ENCODE measurements around the gene AFAP1L1. TPM values are rescaled to one million over a fixed set of nuclear protein-coding genes. Genes with fewer than 3 reads are reported as not detected.

The AFAP1L1 gene
- total RNA-seq, 1 donor from 2014 or later = not detected

DNA sequence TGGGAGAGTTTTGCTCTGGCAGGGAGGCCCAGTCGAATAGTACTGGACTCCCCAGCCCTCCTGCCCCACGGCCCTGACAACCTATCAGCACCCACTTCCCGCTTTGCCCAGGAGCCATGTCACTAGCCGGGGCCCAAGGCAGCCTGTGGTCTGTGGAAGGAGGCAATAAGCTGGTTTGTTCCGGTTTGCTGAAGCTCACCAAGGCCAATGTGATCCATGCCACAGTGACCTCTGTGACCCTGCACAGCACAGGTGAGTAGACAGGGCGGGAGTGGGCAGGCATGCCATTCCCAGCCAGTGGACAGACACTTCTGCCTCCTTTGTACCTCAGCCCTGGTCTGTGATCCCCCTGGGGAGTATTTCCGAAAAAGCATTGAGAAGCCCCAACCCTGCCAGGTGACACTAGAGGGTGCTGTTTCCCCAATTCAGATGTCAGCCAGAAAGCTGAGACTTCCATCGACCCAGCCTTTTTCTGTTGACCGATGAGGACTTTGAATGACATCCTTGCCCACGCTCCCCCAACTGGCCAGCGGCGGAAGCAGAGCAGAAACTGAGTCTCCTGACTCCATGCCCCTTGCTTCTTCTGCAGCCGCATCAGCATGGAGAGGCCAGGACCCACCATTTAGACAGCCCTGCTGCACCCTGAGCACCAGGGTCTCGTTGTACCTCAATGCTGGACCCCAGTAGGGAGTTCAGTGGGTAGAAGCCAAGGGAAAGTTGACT is 95.8 kb downstream of the AFAP1L1 start:
- intact Hi-C loops (cut with micrococcal nuclease) = loop anchor here (1.0 to 5.0 kb wide), 2 partner anchors 50 to 195 kb away; no protein-coding TSS in a partner anchor

DNA sequence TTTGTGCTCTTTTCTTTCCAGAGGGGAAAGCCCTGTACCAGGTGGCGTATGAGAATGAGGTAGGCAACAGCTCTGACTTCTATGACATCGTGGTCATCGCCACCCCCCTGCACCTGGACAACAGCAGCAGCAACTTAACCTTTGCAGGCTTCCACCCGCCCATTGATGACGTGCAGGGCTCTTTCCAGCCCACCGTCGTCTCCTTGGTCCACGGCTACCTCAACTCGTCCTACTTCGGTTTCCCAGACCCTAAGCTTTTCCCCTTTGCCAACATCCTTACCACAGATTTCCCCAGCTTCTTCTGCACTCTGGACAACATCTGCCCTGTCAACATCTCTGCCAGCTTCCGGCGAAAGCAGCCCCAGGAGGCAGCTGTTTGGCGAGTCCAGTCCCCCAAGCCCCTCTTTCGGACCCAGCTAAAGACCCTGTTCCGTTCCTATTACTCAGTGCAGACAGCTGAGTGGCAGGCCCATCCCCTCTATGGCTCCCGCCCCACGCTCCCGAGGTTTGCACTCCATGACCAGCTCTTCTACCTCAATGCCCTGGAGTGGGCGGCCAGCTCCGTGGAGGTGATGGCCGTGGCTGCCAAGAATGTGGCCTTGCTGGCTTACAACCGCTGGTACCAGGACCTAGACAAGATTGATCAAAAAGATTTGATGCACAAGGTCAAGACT is 96.5 kb downstream of the AFAP1L1 start:
- intact Hi-C loops (cut with micrococcal nuclease) = loop anchor here (1.0 to 5.0 kb wide), 2 partner anchors 51 to 194 kb away; no protein-coding TSS in a partner anchor

DNA sequence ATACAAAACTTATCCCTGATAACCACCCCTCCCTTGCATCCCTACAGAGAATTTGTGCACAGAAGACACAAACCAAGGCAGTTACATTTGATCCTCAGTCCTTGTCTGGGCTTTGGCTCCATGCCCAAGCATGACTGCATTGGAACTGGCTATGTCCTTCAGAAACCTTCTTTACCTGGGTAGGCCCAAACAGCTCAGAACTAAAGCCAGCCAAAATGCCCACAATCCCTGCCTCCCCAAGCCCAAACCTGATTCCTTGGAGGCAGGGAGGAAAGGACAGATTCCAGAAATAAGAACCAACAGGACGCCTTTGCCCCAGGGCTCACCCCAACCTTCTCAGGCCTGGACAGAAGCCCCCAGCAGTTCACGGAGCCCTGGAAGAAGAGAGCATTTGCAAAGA is 99.2 kb downstream of the AFAP1L1 start:
- intact Hi-C loops (cut with micrococcal nuclease) = loop anchor here (1.0 to 2.0 kb wide), 2 partner anchors 14 to 54 kb away; no protein-coding TSS in a partner anchor

DNA sequence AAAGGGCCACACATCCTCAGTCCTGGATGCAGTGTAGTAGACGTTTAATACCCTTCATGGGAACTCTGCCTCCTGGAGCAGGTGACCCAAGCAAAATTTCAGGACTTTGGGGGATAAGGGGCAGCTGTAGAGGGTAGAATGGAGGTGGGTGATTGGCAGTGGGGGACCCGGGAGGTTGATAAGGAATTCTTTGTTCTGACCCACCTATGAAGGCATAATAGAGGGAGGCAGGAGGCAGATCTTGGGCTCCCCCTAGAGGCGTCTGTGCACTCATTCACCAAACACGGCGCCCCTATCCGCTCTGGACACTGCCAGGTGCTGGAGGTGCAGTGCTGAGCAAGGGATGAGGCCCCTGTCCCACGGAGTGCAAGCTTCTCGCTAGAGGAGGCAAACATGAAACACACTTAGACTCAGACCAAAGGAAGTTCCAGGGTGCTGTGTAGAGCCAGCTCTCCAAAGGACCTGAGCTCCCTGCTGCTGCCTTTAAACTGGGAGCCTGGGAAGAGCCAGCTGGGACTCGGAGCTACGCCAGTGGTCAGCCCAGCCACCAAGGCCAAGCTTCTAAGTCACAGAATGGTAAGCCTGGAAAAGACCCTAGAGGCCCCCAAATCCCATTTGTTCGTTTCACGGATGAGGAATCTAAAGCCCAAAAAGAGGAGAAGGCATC is 99.8 kb downstream of the AFAP1L1 start:
- intact Hi-C loops (cut with micrococcal nuclease) = loop anchor here (1.0 to 2.0 kb wide), 2 partner anchors 15 to 54 kb away; no protein-coding TSS in a partner anchor

DNA sequence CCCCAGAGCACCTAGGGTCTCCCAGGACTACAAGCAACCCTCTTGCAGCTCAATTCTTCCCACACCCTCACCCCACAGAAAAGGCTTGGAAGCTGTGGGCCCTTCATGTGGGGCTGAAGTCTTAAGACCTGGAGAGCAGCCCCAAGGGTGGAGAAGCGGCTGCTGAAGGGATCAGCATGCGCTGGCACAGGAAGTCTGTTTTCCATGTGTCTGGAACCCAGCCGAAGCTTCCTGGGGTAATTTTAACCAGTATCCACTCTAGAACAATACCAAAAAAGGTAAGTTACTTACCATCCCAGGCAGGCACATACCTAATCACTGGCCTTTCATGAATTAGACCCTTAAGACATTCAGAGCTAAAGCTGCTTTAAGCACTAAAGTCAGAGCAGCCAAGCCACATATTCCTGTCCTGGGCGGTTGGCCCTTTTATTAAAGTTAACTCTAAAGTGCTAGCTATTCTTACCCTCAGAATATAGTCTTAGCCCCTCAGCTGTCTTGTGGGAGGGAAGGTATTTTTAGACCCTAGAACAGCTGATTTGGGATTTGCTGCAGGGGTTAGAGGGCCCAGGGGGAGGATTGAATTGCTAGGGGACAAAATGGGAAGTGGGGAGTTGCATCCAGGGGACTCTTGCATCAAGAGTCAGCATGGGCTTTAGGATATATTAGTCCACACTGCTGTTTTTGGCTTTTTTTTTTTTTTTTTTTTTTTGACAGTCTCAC is 100.6 kb downstream of the AFAP1L1 start:
- intact Hi-C loops (cut with micrococcal nuclease) = no loop called here

GRCh38 chr5:149372932-149373331 is 101.3 kb downstream of the AFAP1L1 start:
- intact Hi-C loops (cut with micrococcal nuclease) = no loop called here

GRCh38 chr5:149374303-149374702 is 102.6 kb downstream of the AFAP1L1 start:
- intact Hi-C loops (cut with micrococcal nuclease) = no loop called here

GRCh38 chr5:149374801-149375200 is 103.1 kb downstream of the AFAP1L1 start:
- intact Hi-C loops (cut with micrococcal nuclease) = no loop called here

- intact Hi-C loops (cut with micrococcal nuclease) = no loop called here
Observed at GRCh38 chr5:149375434-149375833, 103.8 kb downstream of the AFAP1L1 start.

DNA sequence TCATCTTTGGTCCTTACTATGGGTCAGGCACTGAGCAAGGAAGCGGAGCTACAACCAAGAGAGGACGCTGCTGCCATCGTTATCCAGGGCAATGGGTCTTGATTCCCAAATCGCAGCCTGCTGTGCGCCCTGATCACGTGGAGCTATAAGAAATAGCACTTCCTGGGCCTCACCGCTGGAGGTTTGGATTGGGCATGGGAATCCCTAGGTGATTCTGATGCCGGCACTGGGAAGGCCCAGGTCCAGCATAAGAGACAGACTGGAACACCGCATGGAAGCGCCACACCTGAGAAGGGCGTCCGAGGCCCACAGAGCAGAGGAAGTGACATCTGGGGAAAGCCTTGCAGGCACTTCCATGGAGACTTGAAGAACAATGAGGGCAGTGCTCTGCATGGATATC is 104.4 kb downstream of the AFAP1L1 start:
- intact Hi-C loops (cut with micrococcal nuclease) = no loop called here

DNA sequence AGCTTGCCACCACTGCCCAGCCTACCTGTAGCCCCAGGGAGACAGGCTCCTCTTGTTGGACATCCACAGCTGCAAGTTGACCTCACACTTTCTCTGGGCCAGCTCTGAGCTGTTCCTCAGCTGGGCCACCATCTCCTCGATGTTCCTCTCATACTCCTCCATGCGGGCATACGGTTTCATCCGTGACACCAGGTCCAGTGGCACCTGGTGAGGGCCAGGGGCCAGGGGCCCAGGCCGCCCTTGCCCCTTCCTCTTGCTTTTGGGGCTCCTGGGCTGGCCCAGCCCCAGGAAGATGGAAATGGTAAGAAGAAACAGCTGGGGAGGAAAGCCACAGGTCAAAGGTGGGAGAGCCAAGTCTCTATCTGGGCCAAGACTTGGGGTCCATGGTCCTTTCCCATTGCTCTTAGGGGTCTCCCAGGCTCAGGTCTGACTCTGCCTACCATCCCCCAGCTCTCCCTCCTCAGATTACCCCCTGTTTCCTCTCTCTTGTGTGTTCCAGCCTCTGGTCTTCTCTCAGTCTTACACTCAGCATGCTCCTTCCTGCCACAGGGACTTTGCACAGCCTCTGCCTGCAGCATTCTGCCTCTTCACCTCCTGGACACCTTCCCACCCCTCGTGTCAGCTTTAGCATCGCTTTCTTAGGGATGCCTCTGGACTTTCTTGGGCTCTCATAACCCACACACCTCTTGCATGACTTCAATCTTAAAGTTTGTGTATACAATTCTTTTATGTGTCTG is 105.2 kb downstream of the AFAP1L1 start:
- intact Hi-C loops (cut with micrococcal nuclease) = no loop called here

DNA sequence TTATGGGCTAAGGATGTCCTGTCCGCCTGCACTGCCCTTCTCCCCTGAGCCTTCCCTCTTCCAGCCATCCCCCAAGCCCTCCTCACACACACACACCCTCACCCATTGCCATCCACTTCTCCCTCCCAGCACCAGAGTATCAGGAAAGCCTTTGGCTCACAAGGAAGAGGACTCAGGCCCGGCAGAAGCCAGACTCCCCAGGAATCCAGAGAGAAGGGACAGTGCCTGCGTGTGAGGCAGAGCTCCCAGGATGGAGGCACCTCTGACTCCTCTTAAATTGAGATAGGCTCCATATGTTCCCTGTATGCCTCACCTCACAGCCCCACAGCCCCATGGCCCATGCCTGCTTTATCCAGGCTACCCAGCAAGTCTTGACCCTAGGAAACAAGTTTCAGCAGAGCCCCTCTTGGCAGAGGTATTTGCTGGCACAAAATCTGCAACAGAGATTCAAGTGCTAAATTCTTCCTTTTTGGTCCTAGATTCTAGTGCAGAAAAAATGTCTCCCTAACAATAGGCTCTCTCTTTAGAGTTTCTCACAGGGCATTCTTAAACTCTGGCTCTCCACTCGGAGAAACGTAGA is 106.7 kb downstream of the AFAP1L1 start:
- intact Hi-C loops (cut with micrococcal nuclease) = no loop called here

DNA sequence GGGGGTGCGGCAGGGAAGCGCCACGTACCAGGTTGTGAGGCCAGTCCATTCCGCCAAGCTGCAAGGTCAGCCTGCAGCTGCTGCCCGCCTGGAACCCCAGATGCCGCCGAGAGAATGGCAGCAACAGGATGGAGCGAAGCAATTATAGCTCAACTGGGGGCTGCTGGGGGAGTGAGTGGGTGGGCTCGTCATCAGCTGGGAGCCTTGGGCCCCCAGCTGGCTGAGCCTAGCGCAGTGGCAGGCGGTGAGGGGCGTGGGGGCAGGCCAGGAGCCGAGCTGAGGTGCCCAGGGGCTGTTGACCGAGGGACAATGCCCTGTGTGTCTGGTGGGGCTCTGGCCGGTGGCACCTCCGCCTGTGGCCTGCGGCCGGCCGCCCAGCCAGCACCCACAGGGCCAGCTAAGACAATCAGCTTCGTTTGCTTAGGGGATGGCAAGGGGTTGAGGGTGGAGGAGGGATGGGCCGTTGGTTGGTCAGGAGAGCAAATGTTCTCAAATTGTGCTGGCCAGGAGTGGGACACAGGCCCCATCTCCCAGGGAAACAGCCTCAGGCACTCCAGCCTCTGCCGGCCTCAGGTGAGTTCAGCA is 107.6 kb downstream of the AFAP1L1 start, which contains the start of gene IL17B:
Gene IL17B, minus strand, starts transcription at position 116 of the 585 bp plus-strand sequence. Its CDS starts 67 bp downstream, at position 49.
- intact Hi-C loops (cut with micrococcal nuclease) = no loop called here

DNA sequence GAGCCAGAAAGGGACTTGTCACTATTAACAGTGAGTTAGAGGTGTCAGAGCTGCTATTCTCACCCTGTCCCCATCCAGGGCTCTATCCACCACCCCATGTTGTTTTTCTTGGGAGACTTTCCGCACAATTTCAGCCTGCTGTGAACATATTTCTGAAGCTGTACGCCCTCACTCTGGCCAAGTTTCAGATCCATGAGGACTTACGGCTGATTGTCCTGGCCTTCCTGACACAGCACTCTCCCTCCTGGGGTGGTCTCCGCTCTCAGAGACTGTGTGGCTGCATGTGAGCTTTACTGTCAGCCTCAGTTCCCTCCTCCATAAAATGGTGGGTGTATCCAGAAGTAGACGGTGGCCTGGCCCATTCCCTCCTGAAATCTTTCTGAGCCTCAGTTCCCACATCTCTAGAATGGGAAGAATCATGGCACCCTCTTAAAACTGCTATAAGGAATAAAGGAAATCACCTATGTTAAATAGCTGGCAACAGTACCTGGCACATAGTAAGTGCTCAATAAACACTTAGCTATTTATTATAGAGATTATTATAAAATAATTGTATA is 108.2 kb downstream of the AFAP1L1 start:
- intact Hi-C loops (cut with micrococcal nuclease) = no loop called here

DNA sequence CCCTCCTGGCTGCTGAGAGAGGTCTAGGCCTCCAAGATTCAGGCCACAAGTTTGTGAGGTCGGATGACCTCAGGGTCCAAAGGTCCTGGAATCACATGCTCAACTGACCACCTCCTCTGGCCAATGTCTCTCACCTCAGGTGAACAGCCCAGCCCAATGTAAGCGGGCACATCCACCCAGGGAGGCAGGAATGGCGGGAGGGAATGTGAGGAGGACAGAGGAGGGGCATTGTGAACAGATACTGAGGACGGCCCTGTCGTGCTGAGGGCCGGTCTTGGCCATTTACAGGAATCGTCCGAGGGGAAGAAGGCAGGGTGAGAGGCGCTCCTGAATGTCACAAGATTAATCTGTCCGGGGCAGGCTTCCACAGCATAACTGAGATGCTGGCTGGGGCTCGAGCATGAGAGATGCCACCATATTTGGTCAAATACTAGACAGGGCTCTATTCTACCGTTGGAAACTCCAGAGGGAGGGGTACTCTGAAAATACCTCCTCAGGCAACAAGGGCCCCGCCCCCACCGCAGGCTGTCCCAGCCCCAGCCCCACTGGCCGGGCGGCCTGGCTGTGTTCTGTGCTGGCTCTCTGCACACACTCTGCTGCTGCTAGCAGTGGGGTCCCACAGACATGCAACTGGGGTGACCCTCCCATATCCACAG is 108.9 kb downstream of the AFAP1L1 start:
- intact Hi-C loops (cut with micrococcal nuclease) = no loop called here

GRCh38 chr5:149381261-149381985 is 109.8 kb downstream of the AFAP1L1 start:
- intact Hi-C loops (cut with micrococcal nuclease) = no loop called here

GRCh38 chr5:149381986-149382338 is 110.3 kb downstream of the AFAP1L1 start:
- intact Hi-C loops (cut with micrococcal nuclease) = loop anchor here (1.0 kb wide), 3 partner anchors 52 to 236 kb away; no protein-coding TSS in a partner anchor

GRCh38 chr5:149382517-149383220 is 111.0 kb downstream of the AFAP1L1 start:
- intact Hi-C loops (cut with micrococcal nuclease) = loop anchor here (1.0 kb wide), 3 partner anchors 52 to 236 kb away; no protein-coding TSS in a partner anchor
